NCI-H82 (cell line): ENCODE measurements around the gene DAB1.
A peak's percentile ranks its signal among the peaks of the same experiment; 100 is the strongest.

Experiments
- DNase-seq: peaks from one replicate; lab custom pipeline; 2025; lab: John Stamatoyannopoulos, UW

Gene DAB1

GRCh38 chr1:57020216-57020615 lies 403.6 kb downstream of the DAB1 start:
- DNase-seq, result no peak

DNA sequence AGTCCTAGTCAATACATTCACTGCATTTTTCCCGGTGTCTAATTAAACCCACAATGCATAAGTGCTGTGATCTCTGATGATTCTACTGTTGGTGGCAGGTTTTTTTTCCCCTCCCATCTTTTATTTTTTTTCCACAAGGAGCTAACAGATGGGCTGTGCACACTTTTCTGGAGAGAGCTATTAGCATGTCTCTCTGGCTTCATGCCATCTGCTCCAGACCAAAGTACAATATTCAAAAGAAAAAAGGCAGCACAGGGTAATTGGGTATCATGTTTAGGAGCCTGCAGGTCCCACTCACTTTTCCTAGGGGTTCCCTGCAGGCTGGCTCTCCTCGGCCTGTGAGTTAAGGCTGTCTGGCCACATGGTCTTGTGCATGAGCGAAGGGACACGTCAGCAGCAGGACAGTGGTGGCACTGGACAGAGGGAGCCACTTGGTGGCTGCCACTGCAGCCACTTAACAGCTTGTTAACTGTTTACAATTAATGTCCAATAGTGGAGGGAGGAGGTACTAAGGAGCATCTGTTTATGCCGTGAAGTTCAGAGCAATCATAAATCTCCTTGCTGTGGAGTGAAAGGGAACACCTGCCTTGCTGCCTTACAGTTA lies 404.5 kb downstream of the DAB1 start:
- DNase-seq, result peak; percentile 76

DNA sequence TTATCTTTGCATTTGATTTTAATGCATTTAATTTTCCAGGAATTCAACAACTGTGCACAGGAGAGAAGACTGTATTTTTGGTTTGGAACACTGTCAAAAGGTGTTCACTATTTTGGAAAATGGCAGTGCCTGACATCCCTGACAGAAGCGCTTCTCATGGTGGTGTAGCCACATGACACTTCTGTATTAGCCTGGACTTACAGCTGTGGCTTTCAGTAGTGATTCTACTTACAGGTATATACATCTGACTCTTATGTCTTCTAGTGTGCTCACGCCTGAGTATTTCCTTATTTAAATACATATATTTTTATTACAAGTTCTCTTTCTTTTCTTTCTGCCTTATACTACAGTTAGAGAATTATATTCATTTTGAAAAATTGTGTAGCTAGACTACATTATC lies 405.7 kb downstream of the DAB1 start:
- DNase-seq, result no peak

GRCh38 chr1:57017717-57018116 lies 406.1 kb downstream of the DAB1 start:
- peak; percentile 24 for DNase-seq

GRCh38 chr1:57017200-57017599 lies 406.7 kb downstream of the DAB1 start:
- no peak for DNase-seq

DNA sequence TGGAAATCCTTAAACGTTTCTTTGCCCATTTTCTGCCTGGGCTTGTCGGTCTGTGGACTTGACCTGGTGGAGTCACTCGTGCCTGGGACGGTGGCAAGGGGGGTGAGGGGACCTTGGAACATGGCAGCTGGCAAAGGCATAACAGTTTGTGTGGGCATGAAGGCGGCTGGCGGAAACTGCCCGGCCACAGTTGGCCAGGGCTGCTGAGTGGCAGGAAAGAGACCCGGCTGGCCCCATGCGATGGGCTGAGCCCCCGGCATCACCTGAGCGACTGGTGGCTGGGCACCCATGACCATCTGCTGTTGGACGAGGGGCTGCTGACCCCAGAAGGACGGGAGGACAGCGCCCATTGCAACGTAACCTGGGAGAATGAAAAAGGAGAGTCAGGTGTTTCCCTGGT lies 408.8 kb downstream of the DAB1 start:
- no peak for DNase-seq

DNA sequence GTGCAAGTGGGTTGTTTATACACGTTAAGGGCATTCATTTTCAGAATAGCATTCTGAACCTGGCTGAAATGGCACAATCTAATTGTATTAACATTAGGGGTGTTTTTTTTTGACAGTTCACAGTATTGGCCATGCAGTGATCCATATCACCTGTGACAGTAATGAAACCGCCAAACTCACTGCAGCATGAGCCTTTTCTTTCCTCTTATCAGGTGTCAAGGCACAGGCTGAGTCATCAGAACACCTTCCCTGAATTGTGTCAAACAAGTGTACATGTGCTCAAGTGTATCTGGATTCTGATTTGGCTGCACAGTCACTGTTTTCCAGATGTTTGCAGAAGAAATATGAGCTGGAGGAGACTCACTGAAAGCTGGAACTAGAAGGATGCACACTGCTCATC lies 410.3 kb downstream of the DAB1 start:
- DNase-seq, result no peak

GRCh38 chr1:57012315-57012714 lies 411.5 kb downstream of the DAB1 start:
- DNase-seq, result no peak

DNA sequence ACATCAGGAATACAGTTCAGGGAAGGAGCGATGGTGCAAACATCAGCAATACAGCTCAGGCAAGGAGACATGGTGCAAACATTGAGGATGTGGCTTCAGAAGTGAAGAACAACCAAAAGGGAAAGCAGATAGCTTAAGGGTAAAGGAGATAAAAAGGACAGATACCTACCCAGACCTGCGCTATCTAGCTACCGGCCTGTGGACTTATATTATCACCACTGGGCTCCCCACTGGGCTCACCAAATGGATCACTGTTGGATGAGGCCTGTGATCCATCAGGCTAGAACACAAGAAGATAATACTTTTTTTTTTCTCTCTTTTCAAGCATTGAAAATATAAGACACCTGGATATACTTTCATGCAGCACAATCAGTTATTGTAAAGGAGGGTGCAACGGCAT lies 413.3 kb downstream of the DAB1 start:
- no peak for DNase-seq

GRCh38 chr1:57007948-57008347 lies 415.9 kb downstream of the DAB1 start:
- DNase-seq, result no peak

- no peak for DNase-seq
These were observed 416.4 kb downstream of the DAB1 start for GRCh38 chr1:57007472-57007871.

- DNase-seq, result no peak
These were observed 420.3 kb downstream of the DAB1 start for GRCh38 chr1:57003398-57004139.

DNA sequence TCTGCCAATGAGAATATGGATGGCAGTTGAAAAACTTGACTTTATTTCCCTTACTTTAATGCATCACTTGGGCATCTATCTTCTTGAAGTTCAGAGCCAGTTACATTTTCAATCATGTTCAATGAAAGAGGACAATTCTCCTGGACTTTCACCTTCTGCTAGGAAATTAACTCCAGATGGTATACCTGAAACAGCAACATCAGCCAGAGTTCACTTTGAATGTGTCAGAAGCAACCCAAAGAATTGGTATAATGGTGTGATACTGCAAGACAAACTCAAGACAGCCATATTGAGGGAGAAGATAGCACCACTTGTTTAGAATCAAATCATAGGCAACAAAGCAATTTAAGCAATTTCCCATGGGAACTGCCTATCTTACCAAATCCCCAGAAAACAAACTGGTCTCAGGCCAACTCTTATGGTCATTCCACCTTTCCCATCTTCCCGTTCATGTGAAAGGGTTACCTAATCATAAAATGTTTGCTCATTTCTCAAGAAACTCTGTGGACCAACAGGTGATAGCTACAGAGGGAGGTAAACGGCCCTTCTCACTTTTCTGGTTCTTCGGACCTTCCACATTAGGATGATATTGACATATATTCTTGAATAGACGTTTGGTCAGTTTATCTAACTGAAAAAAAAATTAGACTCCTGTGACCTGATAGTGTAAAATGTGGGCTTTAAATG lies 428.3 kb downstream of the DAB1 start:
- no peak for DNase-seq

- DNase-seq, result no peak
These were observed 430.4 kb downstream of the DAB1 start for GRCh38 chr1:56993475-56993874.

GRCh38 chr1:56992318-56993125 lies 431.3 kb downstream of the DAB1 start:
- DNase-seq, result no peak

GRCh38 chr1:56991576-56991975 lies 432.3 kb downstream of the DAB1 start:
- no peak for DNase-seq

- DNase-seq, result no peak
These were observed 437.5 kb downstream of the DAB1 start for GRCh38 chr1:56986397-56986796.

GRCh38 chr1:56985857-56986256 lies 438.0 kb downstream of the DAB1 start:
- DNase-seq, result no peak

DNA sequence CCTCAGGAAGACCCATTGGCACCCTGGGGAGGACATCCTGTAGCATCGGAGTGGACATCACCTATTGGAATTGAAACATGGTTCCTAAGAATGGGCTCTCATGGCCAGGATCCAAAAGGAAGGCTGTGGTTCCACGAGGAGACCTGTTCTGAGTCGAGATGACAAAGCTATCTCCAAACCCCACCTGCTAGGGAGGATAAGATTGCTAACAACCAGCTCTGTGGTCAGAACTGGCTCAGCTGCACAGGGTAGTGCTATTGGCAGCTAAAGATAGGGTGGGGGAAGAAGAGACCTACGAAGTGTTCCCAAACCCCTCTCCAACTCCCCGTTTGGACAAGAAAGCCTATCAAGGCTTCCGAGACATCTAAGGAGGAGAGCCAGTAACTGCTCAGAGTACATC lies 440.4 kb downstream of the DAB1 start:
- no peak for DNase-seq

DNA sequence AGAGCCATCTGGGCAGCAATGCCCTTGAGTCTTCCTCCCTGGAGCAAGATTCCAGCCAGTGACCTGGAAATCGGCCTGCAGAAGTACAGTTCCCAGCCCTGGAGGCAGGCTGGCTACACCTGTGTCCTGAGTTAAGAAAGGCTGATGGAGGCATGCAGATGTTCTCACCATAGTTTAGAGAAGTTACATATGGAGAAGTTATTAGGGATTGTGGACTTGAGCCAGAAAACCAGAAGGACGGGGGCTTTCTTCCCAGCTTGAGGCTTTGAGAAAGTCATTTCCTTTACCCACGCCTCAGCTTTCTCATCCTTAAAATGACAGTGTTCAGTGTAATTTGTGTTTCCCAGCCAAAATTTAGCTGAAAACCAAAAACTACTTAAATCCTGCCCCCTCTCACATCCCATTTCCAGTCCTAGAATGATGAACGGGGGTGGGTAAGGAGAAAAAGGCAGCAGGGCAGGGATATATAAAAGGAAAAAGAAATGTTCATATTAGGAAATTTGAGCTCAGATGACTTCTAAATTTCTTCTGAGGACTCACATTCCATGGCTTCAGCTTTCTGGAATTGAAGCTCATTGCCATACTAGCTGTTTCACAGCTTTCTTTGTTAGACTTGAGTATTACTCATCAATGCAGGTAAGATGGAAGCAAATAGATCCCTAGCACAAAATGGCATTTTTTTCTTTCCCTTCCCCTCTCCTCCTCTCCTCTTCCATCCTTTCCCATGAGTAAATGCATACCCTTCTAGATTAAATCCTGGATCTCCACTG lies 443.7 kb downstream of the DAB1 start:
- no peak for DNase-seq

- DNase-seq, result peak; percentile 9
These were observed 445.0 kb downstream of the DAB1 start for GRCh38 chr1:56978819-56979218.

GRCh38 chr1:56977910-56978309 lies 445.9 kb downstream of the DAB1 start:
- no peak for DNase-seq
